ENCODE results near the gene ANO2. TPM values are rescaled to one million over a fixed set of nuclear protein-coding genes. Genes with fewer than 3 reads are reported as not detected.

ANO2 gene
- total RNA-seq, 1 donor from 2014 or later = 1.9 TPM

DNA sequence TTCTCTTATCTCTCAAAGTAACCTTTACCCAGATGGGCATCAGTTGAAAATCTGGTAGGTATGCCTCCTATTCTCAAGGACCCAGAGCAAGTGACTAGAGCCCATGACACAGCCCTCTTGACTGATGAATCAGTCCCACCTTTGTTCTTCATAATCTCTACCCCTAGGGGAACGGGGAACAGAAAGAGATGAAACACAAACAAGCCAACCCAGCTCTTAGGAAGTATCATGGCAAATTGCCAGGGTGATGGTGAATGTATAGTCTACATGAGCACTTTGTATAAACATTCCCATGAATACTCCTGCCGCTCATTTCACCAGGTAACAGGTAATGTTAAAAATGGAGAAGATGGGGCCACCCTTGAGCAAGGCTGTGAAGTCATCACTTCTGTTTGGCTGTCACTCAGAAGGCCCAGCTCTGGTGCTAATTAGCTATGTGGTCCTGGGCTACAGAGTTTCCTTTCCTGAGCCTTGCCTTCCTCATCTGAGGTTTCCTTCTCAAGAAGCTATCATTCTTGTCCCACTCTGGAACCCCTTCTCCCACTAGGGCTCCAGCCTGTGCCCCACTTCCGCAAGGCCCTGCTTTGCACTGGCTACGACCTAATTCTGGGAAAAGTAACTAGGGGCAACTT lies 161.7 kb downstream of the ANO2 start:
- TF ChIP-seq, protein P1, sequence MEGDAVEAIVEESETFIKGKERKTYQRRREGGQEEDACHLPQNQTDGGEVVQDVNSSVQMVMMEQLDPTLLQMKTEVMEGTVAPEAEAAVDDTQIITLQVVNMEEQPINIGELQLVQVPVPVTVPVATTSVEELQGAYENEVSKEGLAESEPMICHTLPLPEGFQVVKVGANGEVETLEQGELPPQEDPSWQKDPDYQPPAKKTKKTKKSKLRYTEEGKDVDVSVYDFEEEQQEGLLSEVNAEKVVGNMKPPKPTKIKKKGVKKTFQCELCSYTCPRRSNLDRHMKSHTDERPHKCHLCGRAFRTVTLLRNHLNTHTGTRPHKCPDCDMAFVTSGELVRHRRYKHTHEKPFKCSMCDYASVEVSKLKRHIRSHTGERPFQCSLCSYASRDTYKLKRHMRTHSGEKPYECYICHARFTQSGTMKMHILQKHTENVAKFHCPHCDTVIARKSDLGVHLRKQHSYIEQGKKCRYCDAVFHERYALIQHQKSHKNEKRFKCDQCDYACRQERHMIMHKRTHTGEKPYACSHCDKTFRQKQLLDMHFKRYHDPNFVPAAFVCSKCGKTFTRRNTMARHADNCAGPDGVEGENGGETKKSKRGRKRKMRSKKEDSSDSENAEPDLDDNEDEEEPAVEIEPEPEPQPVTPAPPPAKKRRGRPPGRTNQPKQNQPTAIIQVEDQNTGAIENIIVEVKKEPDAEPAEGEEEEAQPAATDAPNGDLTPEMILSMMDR (conservative IDR thresholded peaks at IDR 0.05) = no peak
- DNase-seq (ENCODE audit: low read depth, low spot score) = no peak
- H3K36me3 Mint-ChIP-seq (ENCODE audit: low read depth) = no peaks in the 10 kb centered on the region
- H3K4me3 Mint-ChIP-seq = no peak overlapping the region
- H3K27ac Mint-ChIP-seq (ENCODE audit: unreplicated experiment) = no peak overlapping the region
- peaks cover 10% of the 10 kb centered on the region for H3K9me3 Mint-ChIP-seq
- H3K27me3 Mint-ChIP-seq (ENCODE audit: low read depth) = no peaks in the 10 kb centered on the region
- no peaks in the 10 kb centered on the region for H3K4me1 Mint-ChIP-seq

DNA sequence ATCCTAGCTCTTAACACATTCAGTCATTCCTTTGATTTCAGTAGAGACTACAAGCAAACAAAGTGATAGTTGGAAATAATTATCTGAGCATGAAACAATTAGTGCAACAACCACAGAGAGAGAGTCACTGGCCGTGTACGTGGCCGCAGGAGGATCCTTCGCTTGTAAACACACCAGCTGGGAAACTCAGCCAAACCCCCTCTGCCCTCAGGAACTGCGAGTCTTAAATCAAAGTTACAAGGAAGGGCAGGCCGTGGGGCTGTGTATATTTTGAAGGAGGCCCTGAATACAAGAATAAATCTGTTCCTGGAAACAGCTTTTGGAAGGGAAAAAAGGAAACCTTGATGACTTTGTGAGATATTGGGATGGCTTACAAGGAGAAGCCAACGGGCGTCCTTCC lies 164.5 kb downstream of the ANO2 start:
- Mint-ChIP-seq H3K9me3 (peaks cover 10% of the 10 kb centered on the region), H3K4me1 (no peaks in the 10 kb centered on the region), H3K4me3 (no peak overlapping the region), H3K27ac (ENCODE audit: unreplicated experiment) (no peak overlapping the region), H3K36me3 (ENCODE audit: low read depth) (no peaks in the 10 kb centered on the region), H3K27me3 (ENCODE audit: low read depth) (no peaks in the 10 kb centered on the region)
- DNase-seq (ENCODE audit: low read depth, low spot score) = no peak
- TF ChIP-seq, protein P1 (conservative IDR thresholded peaks at IDR 0.05) = no peak

DNA sequence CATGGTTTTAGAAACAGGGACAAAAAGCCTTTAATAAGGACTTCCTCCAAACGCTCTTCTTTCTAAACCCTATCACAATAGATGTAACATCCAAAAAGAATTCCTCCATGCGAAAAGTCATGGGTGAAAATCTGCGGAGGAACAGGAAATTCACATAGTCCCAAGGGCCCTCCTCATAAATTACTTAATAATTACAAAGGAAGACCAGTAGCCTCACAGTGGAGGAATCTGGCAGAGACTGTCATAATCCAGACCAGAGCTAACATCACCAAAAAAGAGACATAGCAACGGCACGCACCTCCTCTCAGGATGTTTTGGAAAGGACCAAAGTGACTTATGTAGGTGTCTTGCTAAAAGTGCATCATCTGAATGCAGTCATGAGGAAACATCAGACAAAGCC lies 165.7 kb downstream of the ANO2 start:
- H3K4me3 Mint-ChIP-seq = no peak overlapping the region
- H3K4me1 Mint-ChIP-seq = no peaks in the 10 kb centered on the region
- DNase-seq (ENCODE audit: low read depth, low spot score) = no peak
- peaks cover 5% of the 10 kb centered on the region for H3K27me3 Mint-ChIP-seq (ENCODE audit: low read depth)
- H3K36me3 Mint-ChIP-seq (ENCODE audit: low read depth) = no peaks in the 10 kb centered on the region
- peaks cover 10% of the 10 kb centered on the region for H3K9me3 Mint-ChIP-seq
- TF ChIP-seq, protein P1 (conservative IDR thresholded peaks at IDR 0.05) = no peak
- no peak overlapping the region for H3K27ac Mint-ChIP-seq (ENCODE audit: unreplicated experiment)

DNA sequence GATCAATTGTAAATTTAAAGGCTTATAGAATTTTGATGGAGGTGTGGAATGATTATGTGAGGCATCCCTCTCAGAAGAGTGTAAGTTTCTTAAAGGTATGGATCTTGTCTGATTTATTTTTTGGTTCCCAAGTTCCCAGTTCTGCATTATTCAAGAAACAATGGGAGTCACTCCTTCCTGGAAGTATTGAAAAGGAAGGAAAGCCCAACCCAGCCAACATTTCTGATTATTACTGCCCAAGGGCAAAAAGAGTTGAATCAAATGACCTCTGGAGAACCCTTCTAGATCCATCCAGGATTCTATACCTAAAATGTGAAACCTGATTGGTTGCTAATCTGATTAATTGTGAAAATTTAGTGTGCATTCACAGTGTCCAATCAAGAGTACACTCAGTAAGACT lies 166.2 kb downstream of the ANO2 start:
- no peaks in the 10 kb centered on the region for H3K36me3 Mint-ChIP-seq (ENCODE audit: low read depth)
- H3K27ac Mint-ChIP-seq (ENCODE audit: unreplicated experiment) = no peak overlapping the region
- TF ChIP-seq, protein P1 (conservative IDR thresholded peaks at IDR 0.05) = no peak

DNA sequence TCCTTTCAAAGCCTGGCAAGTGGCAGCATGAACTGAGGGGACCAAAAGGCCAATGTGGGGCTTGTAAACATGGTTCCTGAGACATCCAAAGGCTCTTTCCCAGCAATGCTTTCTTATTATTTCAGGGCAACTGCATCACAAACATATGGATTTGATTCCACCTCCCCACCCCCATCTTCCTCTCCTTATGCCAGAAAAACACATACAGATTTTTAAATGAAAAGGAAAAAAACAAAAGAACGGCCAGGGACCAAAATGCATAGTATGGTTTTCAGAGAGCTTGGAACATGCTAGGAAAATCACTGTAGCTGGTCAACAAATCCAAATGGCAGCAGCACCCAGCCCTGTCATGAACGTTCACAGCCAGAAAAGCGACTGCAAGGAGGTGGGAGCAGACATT lies 167.6 kb downstream of the ANO2 start:
- Mint-ChIP-seq H3K9me3 (peaks cover 4% of the 10 kb centered on the region), H3K27ac (ENCODE audit: unreplicated experiment) (no peak overlapping the region), H3K4me1 (no peaks in the 10 kb centered on the region), H3K36me3 (ENCODE audit: low read depth) (no peaks in the 10 kb centered on the region), H3K4me3 (no peak overlapping the region), H3K27me3 (ENCODE audit: low read depth) (peaks cover 5% of the 10 kb centered on the region)
- DNase-seq (ENCODE audit: low read depth, low spot score) = no peak
- TF ChIP-seq, protein P1 (conservative IDR thresholded peaks at IDR 0.05) = no peak

More for the DNA sequence above, 166.2 kb downstream of the ANO2 start:
- Mint-ChIP-seq H3K27me3 (ENCODE audit: low read depth) (peaks cover 5% of the 10 kb centered on the region), H3K9me3 (peaks cover 7% of the 10 kb centered on the region), H3K4me1 (no peaks in the 10 kb centered on the region), H3K4me3 (no peak overlapping the region)
- DNase-seq (ENCODE audit: low read depth, low spot score) = no peak

All from neural crest cell (in vitro differentiated cells).